HG03460 (cell line): Measurements from ENCODE around the gene OSTM1.
"Not testable (repeated sequence)": the region's sequence is repeated elsewhere in the genome, so short reads cannot be mapped to it uniquely, and the experiment has no call there.

Experiments
- ATAC-seq: cut with Tn5 transposase; IDR thresholded peaks from one replicate; pipeline ENCODE4 v1.9.1; 2021; ENCODE audit not compliant: unreplicated experiment

OSTM1 gene

GRCh38 chr6:108024427-108025073 is 50.0 kb downstream of the OSTM1 start:
- ATAC-seq, result no peak

- ATAC-seq, result no peak
Observed at GRCh38 chr6:108020472-108021116, 53.9 kb downstream of the OSTM1 start.

GRCh38 chr6:108016283-108016682 is 58.3 kb downstream of the OSTM1 start:
- ATAC-seq, result not testable (repeated sequence)

GRCh38 chr6:108013787-108014439 is 60.6 kb downstream of the OSTM1 start:
- ATAC-seq, result no peak

GRCh38 chr6:108009894-108010293 is 64.6 kb downstream of the OSTM1 start:
- no peak for ATAC-seq

- ATAC-seq, result not testable (repeated sequence)
Observed at GRCh38 chr6:108009258-108009657, 65.3 kb downstream of the OSTM1 start.

GRCh38 chr6:108008363-108008762 is 66.2 kb downstream of the OSTM1 start:
- no peak for ATAC-seq

- no peak for ATAC-seq
Observed at GRCh38 chr6:108005961-108006360, 68.6 kb downstream of the OSTM1 start.

GRCh38 chr6:108004861-108005260 is 69.7 kb downstream of the OSTM1 start:
- no peak for ATAC-seq

GRCh38 chr6:108002365-108003221 is 71.9 kb downstream of the OSTM1 start:
- no peak for ATAC-seq

GRCh38 chr6:108001696-108002231 is 72.8 kb downstream of the OSTM1 start:
- no peak for ATAC-seq

- not testable (repeated sequence) for ATAC-seq
Observed at GRCh38 chr6:108000259-108000658, 74.3 kb downstream of the OSTM1 start.

GRCh38 chr6:107999341-107999740 is 75.2 kb downstream of the OSTM1 start:
- no peak for ATAC-seq

- ATAC-seq, result no peak
Observed at GRCh38 chr6:107991772-107992550, 82.6 kb downstream of the OSTM1 start.
